A673 (cell line): Measurements from ENCODE around the gene MTFR1L.

Experiments used
- CTCF ChIP-seq: fragments of 300-800, 200-600 bp; sonication (generic); conservative IDR thresholded peaks from 2 replicates; pipeline ENCODE4 v1.5.1; 2017; ENCODE audit warnings: low read depth, mild to moderate bottlenecking, antibody characterized with exemption, low read length, moderate library complexity, mixed read lengths
- EZH2 ChIP-seq: fragments of 200-600 bp; sonication (generic); IDR thresholded peaks from 2 replicates; pipeline ENCODE4 v1.6.1; 2017; ENCODE audit warnings: borderline replicate concordance, low read depth, mild to moderate bottlenecking, mixed read lengths, antibody characterized with exemption, low read length; ENCODE audit not compliant: poor library complexity, severe bottlenecking

GRCh38 chr1:25803368-25803767, 16.4 kb upstream of the MTFR1L start:
- TF ChIP-seq CTCF, result no peak
- TF ChIP-seq EZH2, result no peak
